ENCODE data around the gene FMNL2.

DNA sequence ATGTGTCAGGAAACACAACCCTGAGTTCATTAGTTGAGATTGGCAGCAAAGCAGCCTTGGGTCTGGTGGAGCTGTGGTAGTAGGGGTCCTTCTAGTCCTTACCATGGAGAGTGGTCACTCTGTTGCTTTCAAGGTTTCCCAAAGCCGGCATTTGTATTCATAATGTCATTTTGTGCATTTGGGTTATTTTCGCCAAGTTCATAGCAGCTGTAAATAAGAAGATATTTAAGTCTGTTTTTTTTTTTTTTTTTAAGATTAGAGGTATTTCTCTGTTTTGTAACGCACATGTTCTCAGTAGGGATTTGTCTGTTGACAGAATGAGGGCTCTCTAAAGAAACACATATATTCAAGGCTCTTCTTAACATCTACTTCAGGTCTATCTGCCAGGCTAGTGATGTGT, 268.2 kb downstream of the FMNL2 start:
- TF ChIP-seq, protein P1, sequence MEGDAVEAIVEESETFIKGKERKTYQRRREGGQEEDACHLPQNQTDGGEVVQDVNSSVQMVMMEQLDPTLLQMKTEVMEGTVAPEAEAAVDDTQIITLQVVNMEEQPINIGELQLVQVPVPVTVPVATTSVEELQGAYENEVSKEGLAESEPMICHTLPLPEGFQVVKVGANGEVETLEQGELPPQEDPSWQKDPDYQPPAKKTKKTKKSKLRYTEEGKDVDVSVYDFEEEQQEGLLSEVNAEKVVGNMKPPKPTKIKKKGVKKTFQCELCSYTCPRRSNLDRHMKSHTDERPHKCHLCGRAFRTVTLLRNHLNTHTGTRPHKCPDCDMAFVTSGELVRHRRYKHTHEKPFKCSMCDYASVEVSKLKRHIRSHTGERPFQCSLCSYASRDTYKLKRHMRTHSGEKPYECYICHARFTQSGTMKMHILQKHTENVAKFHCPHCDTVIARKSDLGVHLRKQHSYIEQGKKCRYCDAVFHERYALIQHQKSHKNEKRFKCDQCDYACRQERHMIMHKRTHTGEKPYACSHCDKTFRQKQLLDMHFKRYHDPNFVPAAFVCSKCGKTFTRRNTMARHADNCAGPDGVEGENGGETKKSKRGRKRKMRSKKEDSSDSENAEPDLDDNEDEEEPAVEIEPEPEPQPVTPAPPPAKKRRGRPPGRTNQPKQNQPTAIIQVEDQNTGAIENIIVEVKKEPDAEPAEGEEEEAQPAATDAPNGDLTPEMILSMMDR (IDR thresholded peaks at IDR 0.05), result no peak
- TF ChIP-seq ZFX (IDR thresholded peaks at IDR 0.05; ENCODE audit: borderline replicate concordance), result no peak
